Measurements from ENCODE around the gene GPR119. TPM values are rescaled to one million over a fixed set of nuclear protein-coding genes. Genes with fewer than 3 reads are reported as not detected.

GPR119 gene
- not detected in 2 replicates for total RNA-seq

GRCh38 chrX:130385520-130385919 is at the start of gene GPR119:
GPR119 (minus strand) TSS chrX:130385674; CDS start chrX:130385447, 227 bp downstream.

GRCh38 chrX:130401415-130402207 is 16.1 kb upstream of the GPR119 start, which contains the start of gene RBMX2:
RBMX2 (plus strand) TSS chrX:130401987; CDS start chrX:130402033, 46 bp downstream.

DNA sequence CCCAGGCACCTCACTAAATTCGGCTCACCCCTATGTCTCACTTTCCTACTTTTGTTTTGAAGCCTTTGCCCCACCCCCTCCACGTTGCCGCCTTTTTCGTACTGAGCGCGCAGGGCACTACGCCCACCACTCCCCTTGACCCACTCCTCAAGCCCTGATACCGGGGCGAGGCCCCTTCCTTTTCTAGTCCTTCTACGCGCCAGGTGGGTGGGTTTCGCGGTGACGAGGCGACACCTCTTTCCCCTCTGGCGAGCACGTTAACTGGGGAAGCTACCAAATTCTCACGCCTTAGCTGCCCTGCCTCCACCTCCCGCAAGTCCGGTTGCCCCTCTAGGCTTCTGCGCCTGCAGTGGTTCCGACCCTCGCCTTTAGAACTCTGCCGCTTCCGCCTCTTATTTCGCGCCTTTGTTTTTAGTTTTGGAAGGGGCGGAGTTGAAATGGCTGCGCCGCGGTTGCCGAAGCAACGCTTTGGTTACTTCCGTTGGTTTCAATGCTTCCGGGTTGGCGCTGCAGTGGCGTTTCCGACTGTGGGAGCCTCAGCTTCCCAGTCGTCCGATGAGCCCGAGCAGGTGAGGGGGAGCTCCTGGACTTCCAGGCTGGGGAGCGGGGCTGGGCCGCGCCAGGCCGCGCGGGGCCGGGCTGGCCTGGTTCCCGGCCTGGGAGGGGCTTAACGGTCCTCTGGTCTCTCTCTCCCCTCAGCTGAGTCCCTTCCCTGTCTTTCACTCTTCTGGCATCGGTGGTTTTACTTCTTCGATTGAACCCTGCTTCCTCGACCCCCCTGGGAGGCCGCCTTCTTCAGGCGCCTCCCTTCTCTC is 45.9 kb downstream of the GPR119 start, which contains the start of gene SLC25A14:
TSS of gene SLC25A14 (plus strand) at position 512 of the 815 bp plus-strand sequence. CDS start 360 bp downstream, outside the sequence.

Other genes starting within 250 kb of the GPR119 start
- gene AIFM1, start 219.8 kb downstream of the GPR119 start, total RNA-seq: 16.9 and 25.5 TPM in 2 replicates
- 0.98 and 1.8 TPM in 2 replicates for gene RAB33A, start 213.7 kb downstream of the GPR119 start, total RNA-seq
- 3.4 and 3.9 TPM in 2 replicates for gene ZNF280C, start 116.8 kb downstream of the GPR119 start, total RNA-seq
- gene SLC25A14, start 45.8 kb downstream of the GPR119 start, total RNA-seq: 7.2 and 8.5 TPM in 2 replicates
- gene RBMX2, start 16.3 kb upstream of the GPR119 start, total RNA-seq: 10.0 and 10.3 TPM in 2 replicates